GM12878 (cell line): ENCODE data around the gene TBX4.

Source experiments
- CEBPZ ChIP-seq: fragments of 150-350 bp; IDR thresholded peaks from 2 replicates; pipeline ENCODE4 v1.6.1; 2016; ENCODE audit warnings: low read depth, low read length
- CREB1 ChIP-seq: IDR thresholded peaks from 2 replicates; pipeline ENCODE4 v1.6.1; 2012; ENCODE audit warnings: low read depth, mild to moderate bottlenecking, inconsistent platforms
- CTCF ChIP-seq, 3 experiments: IDR thresholded peaks in 2 of 3; conservative IDR thresholded peaks in 1 of 3; 2 replicates each; pipeline ENCODE4 v1.5.1; 2011; ENCODE audit warnings: low read depth in 3 of 3, low read length in 3 of 3, mild to moderate bottlenecking in 3 of 3, control low read depth in 2 of 3, moderate library complexity in 2 of 3, inconsistent platforms in 1 of 3, mixed read lengths in 1 of 3; ENCODE audit not compliant: control insufficient read depth in 2 of 3, insufficient read depth in 1 of 3; ENCODE audit errors: extremely low read depth in 1 of 3
- NFYB ChIP-seq: IDR thresholded peaks from 2 replicates; pipeline ENCODE4 v1.6.1; 2011; ENCODE audit warnings: low read depth, mild to moderate bottlenecking, low read length, improper control_type of control experiment, moderate library complexity; ENCODE audit not compliant: insufficient read depth
- POLR2A ChIP-seq: IDR thresholded peaks from 2 replicates; pipeline ENCODE4 v1.6.1; 2011; ENCODE audit warnings: low read depth, mild to moderate bottlenecking, low read length
- POLR2AphosphoS5 ChIP-seq: IDR thresholded peaks from 2 replicates; pipeline ENCODE4 v1.6.1; 2011; ENCODE audit warnings: mild to moderate bottlenecking, low read length, inconsistent platforms
- RELA ChIP-seq: fragments of 450-650 bp; IDR thresholded peaks from 2 replicates; pipeline ENCODE4 v1.8.0; 2014; ENCODE audit warnings: borderline replicate concordance; ENCODE audit not compliant: partially characterized antibody
- RELB ChIP-seq: fragments of 450-650 bp; IDR thresholded peaks from 2 replicates; pipeline ENCODE4 v1.6.1; 2017; ENCODE audit warnings: low read depth, mild to moderate bottlenecking, moderate library complexity
- TAF1 ChIP-seq: IDR thresholded peaks from 2 replicates; pipeline ENCODE4 v1.6.1; 2011; ENCODE audit warnings: mild to moderate bottlenecking, low read depth, low read length, borderline replicate concordance
- YBX1 ChIP-seq: fragments of 450-650 bp; IDR thresholded peaks from 2 replicates; pipeline ENCODE4 v1.6.1; 2016; ENCODE audit warnings: antibody characterized with exemption
- TF ChIP-seq, protein P1 (sequence below): fragments of 450-650 bp; IDR thresholded peaks from 2 replicates; pipeline ENCODE4 v1.6.1; 2017; ENCODE audit warnings: mild to moderate bottlenecking
- TF ChIP-seq, protein P2 (sequence below): fragments of 450-650 bp; IDR thresholded peaks from 2 replicates; pipeline ENCODE4 v1.6.1; 2016; ENCODE audit warnings: mild to moderate bottlenecking

DNA sequence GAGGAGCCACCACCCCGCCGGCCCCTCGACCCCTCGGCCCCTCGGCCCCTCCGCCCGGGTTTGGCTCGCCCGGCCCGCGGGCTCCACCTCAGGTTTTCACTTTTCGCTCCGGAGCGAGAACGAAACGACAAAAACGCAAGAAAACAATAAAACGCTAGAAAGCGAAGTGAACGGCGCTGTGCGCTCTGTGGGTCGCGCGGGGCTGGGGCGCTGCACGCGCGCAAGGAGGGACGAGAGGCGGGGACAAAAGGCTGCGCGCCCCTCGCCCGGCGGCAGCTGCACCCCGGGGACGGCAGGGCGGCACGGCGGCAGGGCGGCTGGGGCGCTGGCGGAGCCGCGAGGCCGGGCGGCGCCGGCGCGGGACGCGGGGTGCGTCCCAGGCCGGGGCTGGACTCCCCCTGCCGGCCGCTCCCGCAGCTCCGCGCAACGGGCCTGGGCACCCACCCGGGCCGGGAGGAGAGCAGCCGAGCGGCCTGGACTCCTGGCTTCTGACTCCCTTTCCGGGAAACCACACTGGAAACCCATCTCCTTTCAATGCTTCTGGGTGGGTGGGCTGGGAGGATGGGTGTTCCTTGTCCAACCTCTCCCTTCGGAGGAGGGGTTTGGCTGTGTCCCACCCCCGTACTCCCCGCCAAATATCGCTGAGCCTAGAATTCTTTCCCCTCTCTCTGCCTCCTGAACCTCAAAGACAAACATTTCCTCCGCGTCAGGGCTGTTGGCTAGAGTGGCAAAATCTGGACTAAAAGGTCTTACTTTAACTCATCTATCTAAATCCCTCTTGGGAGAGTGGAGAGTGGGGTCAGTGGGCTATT lies 42.7 kb upstream of the TBX4 start:
- TF ChIP-seq CTCF (IDR thresholded peaks at IDR 0.05 in 2 of 3, conservative IDR thresholded peaks at IDR 0.05 in 1 of 3; ENCODE audit: control insufficient read depth in 2 of 3, extremely low read depth in 1 of 3, insufficient read depth in 1 of 3, low read depth in 3 of 3, low read length in 3 of 3) (peak; percentile 35 to 43 (median 38); a peak in 3 of 6 replicates), TAF1 (no peak), RELA (no peak), POLR2AphosphoS5 (no peak), POLR2A (no peak), NFYB (no peak), CREB1 (no peak), RELB (no peak), CEBPZ (no peak), YBX1 (no peak)
- TF ChIP-seq, protein P1, sequence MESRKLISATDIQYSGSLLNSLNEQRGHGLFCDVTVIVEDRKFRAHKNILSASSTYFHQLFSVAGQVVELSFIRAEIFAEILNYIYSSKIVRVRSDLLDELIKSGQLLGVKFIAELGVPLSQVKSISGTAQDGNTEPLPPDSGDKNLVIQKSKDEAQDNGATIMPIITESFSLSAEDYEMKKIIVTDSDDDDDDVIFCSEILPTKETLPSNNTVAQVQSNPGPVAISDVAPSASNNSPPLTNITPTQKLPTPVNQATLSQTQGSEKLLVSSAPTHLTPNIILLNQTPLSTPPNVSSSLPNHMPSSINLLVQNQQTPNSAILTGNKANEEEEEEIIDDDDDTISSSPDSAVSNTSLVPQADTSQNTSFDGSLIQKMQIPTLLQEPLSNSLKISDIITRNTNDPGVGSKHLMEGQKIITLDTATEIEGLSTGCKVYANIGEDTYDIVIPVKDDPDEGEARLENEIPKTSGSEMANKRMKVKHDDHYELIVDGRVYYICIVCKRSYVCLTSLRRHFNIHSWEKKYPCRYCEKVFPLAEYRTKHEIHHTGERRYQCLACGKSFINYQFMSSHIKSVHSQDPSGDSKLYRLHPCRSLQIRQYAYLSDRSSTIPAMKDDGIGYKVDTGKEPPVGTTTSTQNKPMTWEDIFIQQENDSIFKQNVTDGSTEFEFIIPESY = no peak
- TF ChIP-seq, protein P2, sequence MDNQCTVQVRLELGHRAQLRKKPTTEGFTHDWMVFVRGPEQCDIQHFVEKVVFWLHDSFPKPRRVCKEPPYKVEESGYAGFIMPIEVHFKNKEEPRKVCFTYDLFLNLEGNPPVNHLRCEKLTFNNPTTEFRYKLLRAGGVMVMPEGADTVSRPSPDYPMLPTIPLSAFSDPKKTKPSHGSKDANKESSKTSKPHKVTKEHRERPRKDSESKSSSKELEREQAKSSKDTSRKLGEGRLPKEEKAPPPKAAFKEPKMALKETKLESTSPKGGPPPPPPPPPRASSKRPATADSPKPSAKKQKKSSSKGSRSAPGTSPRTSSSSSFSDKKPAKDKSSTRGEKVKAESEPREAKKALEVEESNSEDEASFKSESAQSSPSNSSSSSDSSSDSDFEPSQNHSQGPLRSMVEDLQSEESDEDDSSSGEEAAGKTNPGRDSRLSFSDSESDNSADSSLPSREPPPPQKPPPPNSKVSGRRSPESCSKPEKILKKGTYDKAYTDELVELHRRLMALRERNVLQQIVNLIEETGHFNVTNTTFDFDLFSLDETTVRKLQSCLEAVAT = no peak
